ENCODE measurements around the gene PLCB1.

- TF ChIP-seq POLR2AphosphoS5 (IDR thresholded peaks at IDR 0.05; ENCODE audit: low read depth, low read length) (no peak), TAF1 (IDR thresholded peaks at IDR 0.05; ENCODE audit: borderline replicate concordance, low read depth, low read length) (no peak), POLR2A (IDR thresholded peaks at IDR 0.05; ENCODE audit: low read depth, low read length) (no peak)
Observed at GRCh38 chr20:8670207-8670892, 538.3 kb downstream of the PLCB1 start.
